A673 (cell line): ENCODE measurements around the gene TSPAN13. TPM values are rescaled to one million over a fixed set of nuclear protein-coding genes. Genes with fewer than 3 reads are reported as not detected.
A peak's percentile ranks its signal among the peaks of the same experiment; 100 is the strongest.

Experiments used
- BruUV-seq: library from RNA; stranded (reverse); fragments of 400-500 nt; replicated peaks from 2 replicates; lab custom pipeline; 2021; lab: Mats Ljungman, UMichigan
- CTCF ChIA-PET: fragments of 300-600 bp; sonication (Branson Sonifier 250); formaldehyde crosslinking; loops from one replicate; lab custom pipeline; 2022; ENCODE audit warnings: antibody characterized with exemption; lab: Charles Lee
- POLR2A ChIA-PET: fragments of 300-600 bp; sonication (Branson Sonifier 250); formaldehyde crosslinking; loops from one replicate; lab custom pipeline; 2022; ENCODE audit warnings: antibody characterized with exemption; ENCODE audit not compliant: low non-redundant PET; lab: Charles Lee
- DNase-seq: peaks from one replicate; pipeline ENCODE4 v3.0.0-alpha.2; 2015; ENCODE audit warnings: low spot score
- H3K27ac ChIP-seq: fragments of 200-600 bp; sonication (generic); 2 replicates; pipeline ENCODE4 v1.5.1; 2016; ENCODE audit warnings: mixed run types, low read depth, mild to moderate bottlenecking, mixed read lengths, antibody characterized with exemption, low read length; ENCODE audit not compliant: poor library complexity, severe bottlenecking
- H3K27me3 ChIP-seq: fragments of 200-600 bp; sonication (generic); replicated peaks from 2 replicates; pipeline ENCODE4 v1.6.1; 2017; ENCODE audit warnings: mixed run types, low read depth, mild to moderate bottlenecking, mixed read lengths, antibody characterized with exemption, low read length; ENCODE audit not compliant: insufficient read depth, poor library complexity
- H3K36me3 ChIP-seq: fragments of 200-600 bp; sonication (generic); 2 replicates; pipeline ENCODE4 v1.6.1; 2016; ENCODE audit warnings: mixed run types, mild to moderate bottlenecking, mixed read lengths, antibody characterized with exemption, low read length; ENCODE audit not compliant: insufficient read depth, poor library complexity, severe bottlenecking
- H3K4me1 ChIP-seq: fragments of 200-600 bp; sonication (generic); 2 replicates; pipeline ENCODE4 v1.6.1; 2017; ENCODE audit warnings: mixed run types, mild to moderate bottlenecking, mixed read lengths, antibody characterized with exemption, low read length; ENCODE audit not compliant: insufficient read depth, poor library complexity, severe bottlenecking
- H3K4me3 ChIP-seq: fragments of 200-600 bp; sonication (generic); 2 replicates; pipeline ENCODE4 v1.5.1; 2016; ENCODE audit warnings: low read depth, mixed run types, mild to moderate bottlenecking, mixed read lengths, low read length; ENCODE audit not compliant: poor library complexity, severe bottlenecking
- H3K9me3 ChIP-seq: fragments of 200-600 bp; sonication (generic); 2 replicates; pipeline ENCODE4 v1.6.1; 2016; ENCODE audit warnings: mixed run types, low read depth, mild to moderate bottlenecking, mixed read lengths, antibody characterized with exemption, low read length; ENCODE audit not compliant: poor library complexity, severe bottlenecking
- CTCF ChIP-seq: fragments of 300-800, 200-600 bp; sonication (generic); conservative IDR thresholded peaks from 2 replicates; pipeline ENCODE4 v1.5.1; 2017; ENCODE audit warnings: low read depth, mild to moderate bottlenecking, antibody characterized with exemption, low read length, moderate library complexity, mixed read lengths
- EZH2 ChIP-seq: fragments of 200-600 bp; sonication (generic); IDR thresholded peaks from 2 replicates; pipeline ENCODE4 v1.6.1; 2017; ENCODE audit warnings: borderline replicate concordance, low read depth, mild to moderate bottlenecking, mixed read lengths, antibody characterized with exemption, low read length; ENCODE audit not compliant: poor library complexity, severe bottlenecking
- intact Hi-C: fragments of 100-400 bp; cut with micrococcal nuclease; formaldehyde crosslinking; loops from one replicate; pipeline ENCODE4 v1.10.0; 2022; ENCODE audit not compliant: unreplicated experiment
- total RNA-seq: library from RNA; stranded (reverse); gene quantifications from 2 replicates; pipeline ENCODE4 v1.2.3, GENCODE V29; 2021

The TSPAN13 gene
- total RNA-seq, 1 experiment from 2014 or later: 157 TPM

GRCh38 chr7:16816824-16817223, 63.3 kb downstream of the TSPAN13 start:
- intact Hi-C loops: no loop called here
- Histone ChIP-seq H3K4me1 (peaks cover 11% of the 10 kb centered on the region), H3K4me3 (no peak overlapping the region), H3K36me3 (no peaks in the 10 kb centered on the region), H3K9me3 (no peaks in the 10 kb centered on the region), H3K27me3 (no peaks in the 10 kb centered on the region), H3K27ac (no peak overlapping the region)
- DNase-seq: no peak
- no TSS peak for BruUV-seq
- TF ChIP-seq EZH2 (no peak), CTCF (no peak)
- ChIA-PET CTCF (no interaction called here), POLR2A (no interaction called here)

- H3K4me3 ChIP-seq: no peak overlapping the region
- DNase-seq: peak; percentile 42
- no peaks in the 10 kb centered on the region for H3K36me3 ChIP-seq
- peaks cover 5% of the 10 kb centered on the region for H3K4me1 ChIP-seq
- H3K9me3 ChIP-seq: no peaks in the 10 kb centered on the region
- ChIA-PET CTCF (no interaction called here), POLR2A (no interaction called here)
- no peak overlapping the region for H3K27ac ChIP-seq
- no TSS peak for BruUV-seq
- H3K27me3 ChIP-seq: no peaks in the 10 kb centered on the region
- intact Hi-C loops: no loop called here
- TF ChIP-seq CTCF: no peak
- no peak for TF ChIP-seq EZH2
Observed at GRCh38 chr7:16817536-16817935, 64.0 kb downstream of the TSPAN13 start.

GRCh38 chr7:16818732-16819131, 65.2 kb downstream of the TSPAN13 start:
- POLR2A ChIA-PET: no interaction called here
- Histone ChIP-seq H3K27ac (no peak overlapping the region), H3K36me3 (no peaks in the 10 kb centered on the region), H3K4me1 (peaks cover 5% of the 10 kb centered on the region), H3K9me3 (no peaks in the 10 kb centered on the region), H3K4me3 (no peak overlapping the region), H3K27me3 (no peaks in the 10 kb centered on the region)
- no TSS peak for BruUV-seq
- intact Hi-C loops: no loop called here
- no peak for TF ChIP-seq CTCF
- no peak for TF ChIP-seq EZH2
- DNase-seq: no peak
- CTCF ChIA-PET: interaction anchor here (0.7 kb wide), 1 partner anchor 171 kb away, joined by 4 read pairs; no protein-coding TSS in a partner anchor
